ENCODE measurements around the gene NUPR1. TPM values are rescaled to one million over a fixed set of nuclear protein-coding genes. Genes with fewer than 3 reads are reported as not detected.

NUPR1 gene
- total RNA-seq, 2 experiments from 2014 or later, result not detected

DNA sequence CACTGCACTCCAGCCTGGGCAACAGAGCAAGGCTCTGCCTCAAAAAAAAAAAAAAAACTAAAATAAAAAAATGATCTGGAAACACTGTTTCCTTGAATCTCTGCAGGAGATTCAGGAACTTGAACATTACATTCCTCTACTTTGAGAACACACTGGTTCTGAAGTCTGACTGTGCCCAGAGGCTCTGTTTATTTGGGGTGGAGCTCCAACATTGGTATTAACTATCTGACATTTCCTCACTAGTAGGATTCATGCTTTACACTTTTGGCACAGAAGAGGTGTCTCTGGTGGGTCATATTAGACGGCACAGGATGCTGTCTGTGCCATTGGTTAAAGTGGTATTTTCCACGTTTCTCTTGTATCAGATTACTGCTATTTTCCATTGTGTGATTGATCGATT is 47.7 kb upstream of the NUPR1 start:
- no peak overlapping the region for H3K4me2 ChIP-seq (ENCODE audit: low read length)
- no TSS peak for BruUV-seq (replicated peaks)
- ChIA-PET POLR2A (interaction anchor here (0.7 kb wide), 1 partner anchor 1098 kb away, joined by 3 read pairs; no protein-coding TSS in a partner anchor), CTCF (ENCODE audit: unreplicated experiment) (no interaction called here)
- intact Hi-C loops (cut with micrococcal nuclease; ENCODE audit: unreplicated experiment), result no loop called here
- H2AFZ ChIP-seq (ENCODE audit: low read length), result no peak overlapping the region
- no peaks in the 10 kb centered on the region for H4K20me1 ChIP-seq (ENCODE audit: insufficient read depth, low read length)
- no peak overlapping the region for H3K4me3 ChIP-seq (ENCODE audit: low read depth, low read length, poor library complexity, severe bottlenecking)
- no peaks in the 10 kb centered on the region for H3K9me2 ChIP-seq (ENCODE audit: insufficient read depth, low read length)
- no peak overlapping the region for H3K27ac ChIP-seq (ENCODE audit: low read depth, low read length, poor library complexity, severe bottlenecking)
- no peaks in the 10 kb centered on the region for H3K79me2 ChIP-seq (ENCODE audit: insufficient read depth, low read depth, low read length)
- no peaks in the 10 kb centered on the region for H3K9me3 ChIP-seq (ENCODE audit: low read length)
- no peaks in the 10 kb centered on the region for H3K4me1 ChIP-seq (ENCODE audit: insufficient read depth, low read length, poor library complexity, severe bottlenecking)
- TF ChIP-seq, protein P1, sequence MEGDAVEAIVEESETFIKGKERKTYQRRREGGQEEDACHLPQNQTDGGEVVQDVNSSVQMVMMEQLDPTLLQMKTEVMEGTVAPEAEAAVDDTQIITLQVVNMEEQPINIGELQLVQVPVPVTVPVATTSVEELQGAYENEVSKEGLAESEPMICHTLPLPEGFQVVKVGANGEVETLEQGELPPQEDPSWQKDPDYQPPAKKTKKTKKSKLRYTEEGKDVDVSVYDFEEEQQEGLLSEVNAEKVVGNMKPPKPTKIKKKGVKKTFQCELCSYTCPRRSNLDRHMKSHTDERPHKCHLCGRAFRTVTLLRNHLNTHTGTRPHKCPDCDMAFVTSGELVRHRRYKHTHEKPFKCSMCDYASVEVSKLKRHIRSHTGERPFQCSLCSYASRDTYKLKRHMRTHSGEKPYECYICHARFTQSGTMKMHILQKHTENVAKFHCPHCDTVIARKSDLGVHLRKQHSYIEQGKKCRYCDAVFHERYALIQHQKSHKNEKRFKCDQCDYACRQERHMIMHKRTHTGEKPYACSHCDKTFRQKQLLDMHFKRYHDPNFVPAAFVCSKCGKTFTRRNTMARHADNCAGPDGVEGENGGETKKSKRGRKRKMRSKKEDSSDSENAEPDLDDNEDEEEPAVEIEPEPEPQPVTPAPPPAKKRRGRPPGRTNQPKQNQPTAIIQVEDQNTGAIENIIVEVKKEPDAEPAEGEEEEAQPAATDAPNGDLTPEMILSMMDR (conservative IDR thresholded peaks at IDR 0.05; ENCODE audit: low read length), result no peak
- TF ChIP-seq EZH2phosphoT487 (IDR thresholded peaks at IDR 0.05; ENCODE audit: borderline replicate concordance, low read depth, low read length), result no peak
- peaks cover 81% of the 10 kb centered on the region for H3K36me3 ChIP-seq (ENCODE audit: insufficient read depth, low read length)
- no peak for DNase-seq (ENCODE audit: low spot score)

DNA sequence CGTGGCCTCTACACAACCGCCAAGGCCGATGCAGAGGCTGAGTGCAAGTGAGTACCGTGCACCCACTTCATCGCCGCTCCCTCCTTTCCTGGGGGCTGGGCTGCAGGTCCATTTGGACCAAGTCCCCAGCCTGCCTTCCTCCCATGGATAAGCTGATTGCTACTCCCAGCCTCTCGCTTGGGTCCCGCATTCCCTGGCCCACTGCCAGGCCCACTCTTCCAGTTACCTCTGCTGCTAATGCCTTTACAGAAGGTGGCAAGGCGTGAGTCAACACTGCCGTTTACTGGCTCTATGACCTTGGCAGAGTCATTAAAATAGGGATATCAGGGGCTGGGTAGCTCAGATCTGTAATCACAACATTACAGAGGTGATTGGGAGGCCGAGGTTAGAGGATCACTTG is 46.9 kb upstream of the NUPR1 start:
- Histone ChIP-seq H3K9me3 (ENCODE audit: low read length) (no peaks in the 10 kb centered on the region), H3K4me3 (ENCODE audit: low read depth, low read length, poor library complexity, severe bottlenecking) (no peak overlapping the region), H3K9me2 (ENCODE audit: insufficient read depth, low read length) (no peaks in the 10 kb centered on the region), H3K4me1 (ENCODE audit: insufficient read depth, low read length, poor library complexity, severe bottlenecking) (no peaks in the 10 kb centered on the region), H4K20me1 (ENCODE audit: insufficient read depth, low read length) (no peaks in the 10 kb centered on the region), H2AFZ (ENCODE audit: low read length) (no peak overlapping the region), H3K4me2 (ENCODE audit: low read length) (no peak overlapping the region), H3K27ac (ENCODE audit: low read depth, low read length, poor library complexity, severe bottlenecking) (no peak overlapping the region), H3K36me3 (ENCODE audit: insufficient read depth, low read length) (peaks cover 80% of the 10 kb centered on the region), H3K79me2 (ENCODE audit: insufficient read depth, low read depth, low read length) (no peaks in the 10 kb centered on the region)
- intact Hi-C loops (cut with micrococcal nuclease; ENCODE audit: unreplicated experiment), result no loop called here
- no TSS peak for BruUV-seq (replicated peaks)
- TF ChIP-seq, protein P1 (conservative IDR thresholded peaks at IDR 0.05; ENCODE audit: low read length), result no peak
- TF ChIP-seq EZH2phosphoT487 (IDR thresholded peaks at IDR 0.05; ENCODE audit: borderline replicate concordance, low read depth, low read length), result no peak
- POLR2A ChIA-PET, result no interaction called here
- CTCF ChIA-PET (ENCODE audit: unreplicated experiment), result no interaction called here
- DNase-seq (ENCODE audit: low spot score), result no peak

DNA sequence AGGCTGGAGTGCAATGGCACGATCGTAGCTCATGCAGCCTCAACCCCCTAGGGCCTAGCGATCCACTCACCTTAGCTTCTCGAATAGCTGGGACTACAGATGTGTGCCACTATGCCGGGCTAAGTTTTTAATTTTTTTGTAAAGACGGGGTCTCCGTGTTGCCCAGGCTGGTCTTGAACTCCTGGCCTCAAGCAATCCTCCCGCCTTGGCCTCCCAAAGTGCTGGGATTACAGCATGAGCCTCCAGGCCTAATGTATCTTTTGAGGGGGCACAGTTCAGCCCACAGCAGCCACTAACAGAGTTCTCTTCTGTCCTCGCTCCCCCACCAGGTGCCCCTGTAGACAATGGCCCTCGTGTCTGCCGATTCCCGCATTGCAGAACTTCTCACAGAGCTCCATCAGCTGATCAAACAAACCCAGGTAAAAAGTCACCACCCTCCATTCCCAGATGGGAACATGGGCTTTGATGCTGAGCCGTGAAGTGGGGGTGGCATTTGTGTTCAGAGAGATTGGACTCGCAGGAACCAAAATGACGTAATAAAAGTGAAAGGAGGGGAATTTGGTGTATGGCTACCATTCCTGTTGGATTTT is 42.0 kb upstream of the NUPR1 start:
- H3K9me2 ChIP-seq (ENCODE audit: insufficient read depth, low read length), result no peaks in the 10 kb centered on the region
- intact Hi-C loops (cut with micrococcal nuclease; ENCODE audit: unreplicated experiment), result no loop called here
- H2AFZ ChIP-seq (ENCODE audit: low read length), result no peak overlapping the region
- ChIA-PET CTCF (ENCODE audit: unreplicated experiment) (interaction anchor here (0.6 kb wide), 1 partner anchor 13 kb away, joined by 3 read pairs; no protein-coding TSS in a partner anchor), POLR2A (no interaction called here)
- no TSS peak for BruUV-seq (replicated peaks)
- H3K36me3 ChIP-seq (ENCODE audit: insufficient read depth, low read length), result peaks cover 52% of the 10 kb centered on the region
- H3K4me3 ChIP-seq (ENCODE audit: low read depth, low read length, poor library complexity, severe bottlenecking), result no peak overlapping the region
- DNase-seq (ENCODE audit: low spot score), result no peak
- no peaks in the 10 kb centered on the region for H3K4me1 ChIP-seq (ENCODE audit: insufficient read depth, low read length, poor library complexity, severe bottlenecking)
- no peak overlapping the region for H3K27ac ChIP-seq (ENCODE audit: low read depth, low read length, poor library complexity, severe bottlenecking)
- H3K4me2 ChIP-seq (ENCODE audit: low read length), result no peak overlapping the region
- TF ChIP-seq, protein P1 (conservative IDR thresholded peaks at IDR 0.05; ENCODE audit: low read length), result no peak
- no peak for TF ChIP-seq EZH2phosphoT487 (IDR thresholded peaks at IDR 0.05; ENCODE audit: borderline replicate concordance, low read depth, low read length)
- no peaks in the 10 kb centered on the region for H3K79me2 ChIP-seq (ENCODE audit: insufficient read depth, low read depth, low read length)
- no peaks in the 10 kb centered on the region for H4K20me1 ChIP-seq (ENCODE audit: insufficient read depth, low read length)
- H3K9me3 ChIP-seq (ENCODE audit: low read length), result no peaks in the 10 kb centered on the region
